Effector CD8-positive, alpha-beta T cell (primary cell): ENCODE data around the gene SMG5.
A peak's percentile ranks its signal among the peaks of the same experiment; 100 is the strongest.
"Not testable (repeated sequence)": the region's sequence is repeated elsewhere in the genome, so short reads cannot be mapped to it uniquely, and the experiment has no call there.

Experiments
- DNase-seq: peaks from one replicate; lab custom pipeline; 2025; lab: John Stamatoyannopoulos, UW
- total RNA-seq, 4 experiments: gene quantifications; one replicate each; lab custom pipeline; 2026; lab: John Stamatoyannopoulos, UW

Gene SMG5
- total RNA-seq = 226 to 242 (median 234) reads per million in 4 experiments

- peak; percentile 89 for DNase-seq
These were observed at the start of gene SMG5 for GRCh38 chr1:156282479-156283222. SMG5 (minus strand) TSS chr1:156282825; CDS start chr1:156282680, 145 bp downstream.

DNA sequence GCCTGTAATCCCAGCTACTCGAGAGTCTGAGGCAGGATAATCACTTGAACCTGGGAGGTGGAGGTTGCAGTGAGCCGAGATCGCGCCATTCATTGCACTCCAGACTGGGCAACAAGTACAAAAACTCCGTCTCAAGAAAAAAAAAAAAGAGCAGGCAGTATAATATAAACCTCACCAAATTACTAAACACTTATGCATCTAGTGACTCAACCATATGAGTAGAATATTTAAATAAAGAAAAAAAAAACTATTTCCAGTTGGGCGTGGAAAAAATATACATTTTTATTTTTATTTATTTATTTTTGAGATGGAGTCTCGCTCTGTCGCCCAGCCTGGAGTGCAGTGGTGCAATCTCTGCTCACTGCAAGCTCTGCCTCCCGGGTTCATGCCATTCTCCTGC is 40.6 kb upstream of the SMG5 start:
- DNase-seq = not testable (repeated sequence)

DNA sequence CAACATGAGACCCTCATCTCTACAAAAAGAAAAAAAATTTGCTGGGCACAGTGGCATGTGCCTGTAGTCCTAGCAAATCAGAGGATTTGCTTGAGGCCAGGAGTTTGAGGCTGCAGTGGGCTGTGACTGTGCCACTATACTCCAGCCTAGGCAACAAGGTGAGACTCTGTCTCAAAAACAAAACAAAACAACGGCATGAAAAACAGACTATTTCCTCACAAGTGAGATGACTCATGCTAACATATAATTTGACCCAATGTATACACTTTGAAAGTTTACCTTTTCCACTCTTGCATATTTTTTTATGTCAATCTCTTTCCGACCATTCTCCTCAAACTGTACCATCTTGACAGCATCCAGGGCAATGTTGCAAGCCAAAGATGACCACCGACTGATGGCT is 37.9 kb upstream of the SMG5 start:
- DNase-seq = no peak

- no peak for DNase-seq
These were observed 37.0 kb upstream of the SMG5 start for GRCh38 chr1:156319664-156320063.

DNA sequence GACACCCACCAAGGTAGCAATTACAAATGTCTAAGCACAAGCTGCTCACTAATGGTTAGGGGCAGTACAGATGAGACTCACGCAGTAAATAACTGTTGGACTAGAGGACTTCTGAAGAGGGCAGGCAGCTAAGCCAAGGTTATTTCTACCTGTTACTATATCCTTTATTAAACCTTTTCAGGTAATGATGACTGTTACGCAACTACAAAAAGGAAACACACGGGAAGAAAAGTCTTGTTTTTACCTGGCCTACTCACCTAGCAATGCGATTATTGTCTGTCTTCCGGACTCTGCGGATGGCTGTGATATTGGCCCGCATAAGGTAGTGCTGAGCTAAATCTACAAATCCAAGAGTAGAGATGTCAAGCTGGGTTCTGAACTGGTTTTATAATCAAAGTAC is 34.3 kb upstream of the SMG5 start:
- DNase-seq = no peak

DNA sequence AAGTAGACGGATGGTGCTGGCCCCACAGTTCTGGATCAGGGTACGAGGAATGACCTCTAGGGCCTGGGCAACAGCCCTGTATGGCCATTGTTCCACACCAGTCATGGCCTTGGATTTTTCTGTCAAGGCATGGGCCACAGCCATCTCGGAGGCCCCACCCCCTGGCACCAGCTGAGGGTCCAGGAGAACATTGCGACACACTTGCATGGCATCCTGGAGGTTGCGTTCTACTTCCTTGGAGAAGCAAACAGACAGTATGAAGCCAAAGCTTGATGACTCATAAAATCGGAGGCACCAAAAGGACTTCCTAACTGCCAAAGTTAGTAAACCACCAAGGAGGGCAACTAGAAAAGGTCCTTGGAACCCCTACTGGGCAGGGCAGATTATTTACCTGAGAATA is 28.3 kb upstream of the SMG5 start:
- no peak for DNase-seq

DNA sequence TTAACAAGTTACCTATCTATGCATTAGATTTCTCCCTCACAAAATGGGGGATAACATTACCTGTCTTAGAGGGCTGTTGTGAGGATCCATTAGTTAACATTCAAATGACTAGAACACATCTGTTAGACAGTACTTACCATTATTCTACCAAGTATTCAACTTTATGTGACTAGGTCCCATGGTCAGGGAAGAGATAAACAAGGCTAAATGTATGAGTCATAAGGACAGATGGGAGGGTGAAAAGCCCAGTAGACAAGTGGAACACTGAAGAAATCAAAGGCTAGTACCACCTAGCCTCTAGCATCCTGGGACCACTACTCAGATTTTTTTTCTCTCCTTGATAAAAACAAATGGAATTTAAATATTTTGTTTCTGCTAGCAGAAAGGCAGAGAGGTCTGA is 25.5 kb upstream of the SMG5 start:
- no peak for DNase-seq

GRCh38 chr1:156305215-156305614 is 22.6 kb upstream of the SMG5 start:
- DNase-seq = no peak

- DNase-seq = no peak
These were observed 20.6 kb upstream of the SMG5 start for GRCh38 chr1:156303241-156303640.

DNA sequence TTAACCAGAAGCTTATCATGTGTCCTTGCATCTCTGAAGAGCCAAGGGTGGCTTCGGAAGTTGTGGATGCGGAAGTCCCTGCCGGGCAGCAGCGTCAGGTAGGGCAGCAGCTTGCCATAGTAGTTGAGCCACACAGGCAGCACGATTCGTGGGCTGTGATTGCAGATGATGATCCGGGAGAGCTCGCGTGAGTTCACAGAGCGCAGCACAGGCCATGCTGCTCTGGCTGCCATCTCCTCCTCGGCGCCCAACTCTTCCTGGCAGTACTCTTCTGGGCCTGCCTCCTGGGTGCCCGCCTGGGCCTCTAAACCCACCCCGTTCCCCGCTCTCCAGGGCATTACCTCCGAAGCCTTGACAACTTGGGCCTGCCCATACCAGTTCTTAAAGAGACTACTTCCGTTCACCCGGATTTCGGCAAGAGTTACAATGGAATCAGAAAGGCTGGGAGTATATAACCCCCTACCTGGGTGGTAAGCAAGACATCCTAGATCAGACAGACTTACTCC is 16.3 kb upstream of the SMG5 start, which contains the start of gene VHLL:
Gene VHLL (minus strand): TSS at position 456 of the 506 bp plus-strand sequence. CDS start 118 bp downstream, at position 338.
- DNase-seq = no peak

GRCh38 chr1:156295391-156295947 is 12.8 kb upstream of the SMG5 start, which contains the start of gene GLMP:
GLMP (minus strand) TSS chr1:156295679; CDS start chr1:156295645, 34 bp downstream.
- DNase-seq = peak; percentile 30

DNA sequence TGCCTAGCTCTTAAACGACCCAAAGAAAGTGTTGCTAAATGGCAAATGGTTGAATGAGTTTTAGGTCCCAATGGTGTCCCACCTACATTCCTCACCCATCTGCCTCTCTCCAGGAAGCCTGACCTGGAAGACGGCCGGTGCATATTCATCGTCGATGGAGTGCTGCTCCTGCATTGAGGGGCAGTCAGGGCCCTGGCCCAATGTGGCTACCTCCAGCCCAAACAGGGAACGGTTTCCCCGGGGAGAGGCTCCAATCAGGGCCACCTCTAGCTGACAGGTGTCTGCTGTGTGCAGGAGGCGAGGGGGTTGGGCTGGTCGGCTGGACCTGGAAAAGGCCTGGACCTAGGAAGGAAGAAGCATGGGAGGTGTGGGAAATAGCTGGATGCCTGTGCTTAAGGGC is 11.3 kb upstream of the SMG5 start:
- DNase-seq = no peak

- no peak for DNase-seq
These were observed 10.4 kb upstream of the SMG5 start for GRCh38 chr1:156293098-156293434.

GRCh38 chr1:156291226-156292061 is 8.8 kb upstream of the SMG5 start:
- no peak for DNase-seq

DNA sequence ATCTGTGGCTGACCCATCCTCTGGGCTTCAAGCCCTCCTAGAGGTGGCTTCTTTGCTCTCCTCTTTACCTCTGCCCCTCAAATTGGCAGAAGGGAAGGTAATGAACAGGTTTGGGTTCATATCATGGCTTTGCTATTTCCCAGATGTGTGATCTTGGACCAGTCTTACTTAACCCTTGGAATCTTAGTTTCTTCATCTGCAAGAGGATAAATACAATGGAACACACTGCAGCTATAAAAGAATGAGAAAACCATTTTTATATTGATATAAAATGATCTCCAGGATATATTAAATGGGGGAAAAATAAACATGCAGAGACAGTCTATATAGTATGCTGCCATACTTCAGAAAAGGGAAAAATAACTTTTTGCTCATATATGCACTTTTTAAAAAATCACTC is 7.2 kb upstream of the SMG5 start:
- DNase-seq = no peak

GRCh38 chr1:156286061-156286460 is 3.4 kb upstream of the SMG5 start:
- no peak for DNase-seq

GRCh38 chr1:156285437-156285836 is 2.8 kb upstream of the SMG5 start:
- no peak for DNase-seq

GRCh38 chr1:156284757-156285156 is 2.1 kb upstream of the SMG5 start:
- DNase-seq = no peak

- no peak for DNase-seq
These were observed 1.5 kb upstream of the SMG5 start, which contains the start of gene TMEM79 for GRCh38 chr1:156284112-156284511. TMEM79 (plus strand) TSS chr1:156284325; CDS start chr1:156285227, 902 bp downstream.

DNA sequence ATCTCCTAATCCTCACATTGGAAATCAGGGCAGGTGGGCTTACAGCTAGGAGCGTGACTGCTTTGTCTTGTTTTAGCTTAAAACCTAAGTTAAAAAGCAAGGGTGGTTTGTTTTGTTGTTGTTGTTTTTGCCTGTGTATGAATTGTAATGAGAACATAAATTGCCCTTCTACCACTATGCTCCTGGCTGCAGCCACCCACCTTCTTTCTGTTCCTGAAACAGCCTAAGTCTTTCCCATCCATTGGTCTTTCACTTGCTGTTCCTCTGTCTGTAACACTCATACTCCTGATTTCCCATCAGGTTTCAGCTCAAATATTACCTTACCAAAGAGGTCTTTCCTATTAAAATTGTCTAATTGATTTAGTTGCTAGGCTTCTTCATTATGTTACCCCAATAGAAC is 896 bp upstream of the SMG5 start:
- DNase-seq = no peak

DNA sequence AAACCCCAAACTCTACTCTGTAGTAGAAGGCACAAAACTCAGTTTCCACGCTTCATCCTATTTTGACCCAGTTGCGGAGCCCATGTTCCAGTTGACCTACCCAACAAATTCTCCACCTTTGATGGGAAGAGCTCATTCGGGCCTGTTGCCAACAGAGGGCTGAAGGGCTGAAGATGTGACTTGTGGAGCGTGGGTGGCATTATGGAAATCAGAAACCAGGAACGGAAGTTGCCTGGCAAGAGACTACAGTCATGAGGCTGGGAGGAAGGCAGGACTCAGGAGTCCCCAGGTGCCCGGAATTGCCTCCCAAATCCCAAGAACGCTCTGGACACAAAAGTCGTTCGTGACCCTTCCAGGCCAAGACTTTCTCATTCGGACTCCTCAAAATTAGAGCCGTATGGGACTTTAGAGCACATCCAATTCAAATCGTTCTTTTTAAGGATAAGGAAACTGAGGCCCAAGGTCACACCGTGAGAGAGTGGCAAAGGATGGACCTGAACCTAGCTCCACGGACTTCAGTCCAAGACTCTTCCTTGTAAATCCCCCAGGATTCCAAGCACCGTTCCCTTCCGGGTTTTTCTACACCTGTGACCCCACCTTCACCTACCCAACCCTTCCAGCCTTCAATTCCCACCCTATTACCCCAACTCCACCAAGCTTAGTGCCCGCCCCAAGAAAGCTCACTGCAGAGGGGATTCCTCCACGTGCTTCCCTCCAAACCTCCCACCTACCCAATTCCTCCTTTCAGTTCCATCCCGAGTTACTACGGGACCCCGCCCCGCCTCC is 739 bp downstream of the SMG5 start:
- DNase-seq = no peak

DNA sequence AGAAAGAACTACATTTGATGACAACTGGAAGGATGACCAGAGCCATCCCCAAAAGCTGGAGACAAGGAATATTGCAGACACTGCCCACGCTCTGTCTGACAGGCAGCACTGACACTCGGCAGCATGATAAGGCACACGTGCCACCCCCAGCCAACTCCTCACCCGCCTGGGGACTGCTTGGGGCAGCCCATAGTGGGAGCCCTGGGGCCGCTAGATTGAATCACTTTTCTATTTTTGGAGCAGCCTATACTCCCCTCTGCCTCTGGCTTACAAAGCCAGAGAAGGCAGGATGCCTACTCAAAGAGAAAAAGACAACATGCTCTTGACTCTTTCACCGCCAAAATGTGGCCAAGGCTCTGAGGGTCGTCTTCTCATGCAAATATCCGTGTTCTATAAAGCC is 1.3 kb downstream of the SMG5 start:
- no peak for DNase-seq
